ENCODE measurements around the gene MUC2.

GRCh38 chr11:1044160-1044559, 30.5 kb upstream of the MUC2 start:
- TF ChIP-seq CTCF (conservative IDR thresholded peaks at IDR 0.05; ENCODE audit: low read length) (no peak), EZH2phosphoT487 (IDR thresholded peaks at IDR 0.05; ENCODE audit: borderline replicate concordance, low read depth, low read length) (no peak)
